ENCODE results near the gene SLC22A3. TPM values are rescaled to one million over a fixed set of nuclear protein-coding genes. Genes with fewer than 3 reads are reported as not detected.
"Not testable (repeated sequence)": the region's sequence is repeated elsewhere in the genome, so short reads cannot be mapped to it uniquely, and the experiment has no call there.

SLC22A3 gene
- total RNA-seq, 1 experiment from 2014 or later, result 2.4 TPM

DNA sequence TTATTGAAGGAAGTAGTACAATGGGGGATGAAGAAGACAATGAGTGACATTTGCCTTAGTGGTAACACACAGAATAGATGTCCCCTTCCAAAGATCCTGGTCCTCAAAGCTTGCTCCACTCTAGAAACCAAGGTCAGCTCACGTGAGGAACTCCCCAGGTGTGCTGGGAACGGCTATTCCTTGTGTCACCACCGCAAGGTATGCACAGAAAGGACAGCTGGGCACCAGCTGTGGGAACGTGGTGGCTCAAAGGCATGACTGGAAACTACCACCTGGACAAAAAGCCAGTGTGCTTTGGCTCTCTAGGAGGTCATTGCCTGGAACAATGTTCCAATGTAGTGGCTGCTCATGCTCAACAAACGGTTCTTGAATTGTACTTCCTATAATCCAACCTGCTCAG is 94.0 kb downstream of the SLC22A3 start:
- Mint-ChIP-seq H3K27me3 (ENCODE audit: insufficient read depth, unreplicated experiment) (no peaks in the 10 kb centered on the region), H3K36me3 (ENCODE audit: insufficient read depth, unreplicated experiment) (no peaks in the 10 kb centered on the region), H3K9me3 (ENCODE audit: unreplicated experiment) (peaks cover 22% of the 10 kb centered on the region), H3K4me1 (ENCODE audit: low read depth, unreplicated experiment) (no peaks in the 10 kb centered on the region), H3K27ac (ENCODE audit: unreplicated experiment) (no peak overlapping the region), H3K4me3 (ENCODE audit: unreplicated experiment) (no peak overlapping the region)
- H3K4me3 ChIP-seq (ENCODE audit: low read depth, low read length), result no peak overlapping the region
- no TSS peak for BruUV-seq (replicated peaks)
- CTCF ChIA-PET, result no interaction called here
- no peak for DNase-seq
- no peaks in the 10 kb centered on the region for H3K36me3 ChIP-seq (ENCODE audit: control insufficient read depth, insufficient read depth, low read length)
- no peaks in the 10 kb centered on the region for H3K27me3 ChIP-seq (replicated peaks; ENCODE audit: control insufficient read depth, insufficient read depth, low read length)
- H3K4me1 ChIP-seq, result no peaks in the 10 kb centered on the region
- TF ChIP-seq CTCF (IDR thresholded peaks at IDR 0.05; ENCODE audit: insufficient read depth in 1 of 2, low read depth in 1 of 2, low read length in 1 of 2, severe bottlenecking in 1 of 2, unreplicated experiment in 1 of 2), result no peak
- POLR2A ChIA-PET, result no interaction called here
- intact Hi-C loops (cut with micrococcal nuclease; ENCODE audit: unreplicated experiment), result no loop called here
- H3K9me3 ChIP-seq, result no peaks in the 10 kb centered on the region

GRCh38 chr6:160445130-160445529 is 97.0 kb downstream of the SLC22A3 start:
- H3K4me1 ChIP-seq, result no peaks in the 10 kb centered on the region
- BruUV-seq (replicated peaks), result no TSS peak
- no peak for TF ChIP-seq CTCF (IDR thresholded peaks at IDR 0.05; ENCODE audit: insufficient read depth in 1 of 2, low read depth in 1 of 2, low read length in 1 of 2, severe bottlenecking in 1 of 2, unreplicated experiment in 1 of 2)
- H3K27me3 ChIP-seq (replicated peaks; ENCODE audit: control insufficient read depth, insufficient read depth, low read length), result no peaks in the 10 kb centered on the region
- DNase-seq, result no peak
- H3K9me3 ChIP-seq, result no peaks in the 10 kb centered on the region
- H3K36me3 ChIP-seq (ENCODE audit: control insufficient read depth, insufficient read depth, low read length), result no peaks in the 10 kb centered on the region
- Mint-ChIP-seq H3K36me3 (ENCODE audit: insufficient read depth, unreplicated experiment) (no peaks in the 10 kb centered on the region), H3K27ac (ENCODE audit: unreplicated experiment) (no peak overlapping the region), H3K4me3 (ENCODE audit: unreplicated experiment) (no peak overlapping the region), H3K9me3 (ENCODE audit: unreplicated experiment) (peaks cover 45% of the 10 kb centered on the region), H3K27me3 (ENCODE audit: insufficient read depth, unreplicated experiment) (no peaks in the 10 kb centered on the region), H3K4me1 (ENCODE audit: low read depth, unreplicated experiment) (no peaks in the 10 kb centered on the region)
- CTCF ChIA-PET, result no interaction called here
- no peak overlapping the region for H3K4me3 ChIP-seq (ENCODE audit: low read depth, low read length)
- POLR2A ChIA-PET, result no interaction called here
- intact Hi-C loops (cut with micrococcal nuclease; ENCODE audit: unreplicated experiment), result no loop called here

GRCh38 chr6:160447350-160447749 is 99.2 kb downstream of the SLC22A3 start:
- intact Hi-C loops (cut with micrococcal nuclease; ENCODE audit: unreplicated experiment), result no loop called here
- Mint-ChIP-seq H3K27ac (ENCODE audit: unreplicated experiment) (no peak overlapping the region), H3K4me1 (ENCODE audit: low read depth, unreplicated experiment) (no peaks in the 10 kb centered on the region), H3K36me3 (ENCODE audit: insufficient read depth, unreplicated experiment) (no peaks in the 10 kb centered on the region), H3K9me3 (ENCODE audit: unreplicated experiment) (peaks cover 46% of the 10 kb centered on the region), H3K4me3 (ENCODE audit: unreplicated experiment) (no peak overlapping the region), H3K27me3 (ENCODE audit: insufficient read depth, unreplicated experiment) (no peaks in the 10 kb centered on the region)
- no peak for TF ChIP-seq CTCF (IDR thresholded peaks at IDR 0.05; ENCODE audit: insufficient read depth in 1 of 2, low read depth in 1 of 2, low read length in 1 of 2, severe bottlenecking in 1 of 2, unreplicated experiment in 1 of 2)
- Histone ChIP-seq H3K4me3 (ENCODE audit: low read depth, low read length) (no peak overlapping the region), H3K27me3 (replicated peaks; ENCODE audit: control insufficient read depth, insufficient read depth, low read length) (no peaks in the 10 kb centered on the region), H3K9me3 (no peaks in the 10 kb centered on the region), H3K4me1 (no peaks in the 10 kb centered on the region), H3K36me3 (ENCODE audit: control insufficient read depth, insufficient read depth, low read length) (no peaks in the 10 kb centered on the region)
- BruUV-seq (replicated peaks), result no TSS peak
- DNase-seq, result no peak
- POLR2A ChIA-PET, result no interaction called here
- CTCF ChIA-PET, result no interaction called here

DNA sequence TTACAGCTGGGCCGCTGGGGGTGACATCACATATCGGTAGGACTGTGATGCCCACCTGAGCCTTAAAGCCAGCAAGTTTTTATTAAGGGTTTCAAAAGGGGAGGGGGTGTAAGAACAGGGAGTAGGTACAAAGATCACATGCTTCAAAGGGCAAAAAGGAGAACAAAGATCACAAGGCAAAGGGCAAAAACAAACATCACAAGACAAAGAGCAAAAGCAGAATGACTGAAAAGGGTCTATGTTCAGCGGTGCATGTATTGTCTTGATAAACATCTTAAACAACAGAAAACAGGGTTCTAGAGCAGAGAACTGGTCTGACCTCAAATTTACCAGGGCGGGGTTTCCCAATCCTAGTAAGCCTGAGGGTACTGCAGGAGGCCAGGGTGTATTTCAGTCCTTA is 101.6 kb downstream of the SLC22A3 start:
- H3K27me3 ChIP-seq (replicated peaks; ENCODE audit: control insufficient read depth, insufficient read depth, low read length); H3K4me3 Mint-ChIP-seq (ENCODE audit: unreplicated experiment); POLR2A ChIA-PET; H3K36me3 Mint-ChIP-seq (ENCODE audit: insufficient read depth, unreplicated experiment); H3K36me3 ChIP-seq (ENCODE audit: control insufficient read depth, insufficient read depth, low read length); BruUV-seq (replicated peaks); intact Hi-C loops (cut with micrococcal nuclease; ENCODE audit: unreplicated experiment); H3K4me3 ChIP-seq (ENCODE audit: low read depth, low read length); H3K27me3 Mint-ChIP-seq (ENCODE audit: insufficient read depth, unreplicated experiment); H3K4me1 ChIP-seq; H3K4me1 Mint-ChIP-seq (ENCODE audit: low read depth, unreplicated experiment); DNase-seq; H3K9me3 ChIP-seq; CTCF ChIA-PET; H3K27ac Mint-ChIP-seq (ENCODE audit: unreplicated experiment): not testable (repeated sequence)
- H3K9me3 Mint-ChIP-seq (ENCODE audit: unreplicated experiment), result peaks cover 46% of the 10 kb centered on the region
